H1 (cell line): ENCODE data around the gene AP4B1. TPM values are rescaled to one million over a fixed set of nuclear protein-coding genes. Genes with fewer than 3 reads are reported as not detected.

ENCODE experiments used
- BRCA1 ChIP-seq: IDR thresholded peaks from 2 replicates; pipeline ENCODE4 v1.6.1; 2012; ENCODE audit warnings: low read depth, low read length, improper control_type of control experiment
- CEBPB ChIP-seq: IDR thresholded peaks from 2 replicates; pipeline ENCODE4 v1.6.1; 2012; ENCODE audit warnings: low read depth, low read length
- HDAC2 ChIP-seq, 2 experiments: fragments of 300-600 bp in 1 of 2; sonication (generic) in 1 of 2; IDR thresholded peaks; 2 replicates each; pipeline ENCODE4 v1.6.1; 2011 to 2012; ENCODE audit warnings: low read depth in 2 of 2, low read length in 2 of 2, mild to moderate bottlenecking in 2 of 2, moderate library complexity in 2 of 2, borderline replicate concordance in 1 of 2, inconsistent platforms in 1 of 2
- KDM1A ChIP-seq: fragments of 200-600, 300-600 bp; sonication (generic); IDR thresholded peaks from 2 replicates; pipeline ENCODE4 v1.7.1; 2016; ENCODE audit warnings: mild to moderate bottlenecking, low read length, borderline replicate concordance
- MAFK ChIP-seq: IDR thresholded peaks from 2 replicates; pipeline ENCODE4 v1.6.1; 2012; ENCODE audit warnings: low read depth, mild to moderate bottlenecking, improper control_type of control experiment, low read length
- RAD21 ChIP-seq, 2 experiments: IDR thresholded peaks in 1 of 2; conservative IDR thresholded peaks in 1 of 2; 2 replicates each; pipeline ENCODE4 v1.6.1; 2011; ENCODE audit warnings: low read depth in 2 of 2, low read length in 2 of 2, improper control_type of control experiment in 1 of 2, inconsistent platforms in 1 of 2, mild to moderate bottlenecking in 1 of 2, moderate library complexity in 1 of 2
- SIN3A ChIP-seq, 2 experiments: IDR thresholded peaks in 1 of 2; conservative IDR thresholded peaks in 1 of 2; 2 replicates each; pipeline ENCODE4 v1.6.1; 2011 to 2012; ENCODE audit warnings: low read length in 2 of 2, improper control_type of control experiment in 1 of 2, low read depth in 1 of 2, mild to moderate bottlenecking in 1 of 2
- TCF12 ChIP-seq: IDR thresholded peaks from 2 replicates; pipeline ENCODE4 v1.6.1; 2011; ENCODE audit warnings: low read depth, mild to moderate bottlenecking, low read length
- ZNF274 ChIP-seq: IDR thresholded peaks from 2 replicates; pipeline ENCODE4 v1.7.0; 2012; ENCODE audit warnings: low read length, borderline replicate concordance; ENCODE audit errors: extremely low read depth
- polyA plus RNA-seq, 7 experiments: library from polyadenylated mRNA; depleted of rRNA in 3 of 7; stranded (reverse) in 5 of 7; unstranded in 2 of 7; fragments of >200 nt in 5 of 7; fragments of 200-250 nt in 2 of 7; gene quantifications; 1 replicate in 5 of 7; 2 replicates in 1 of 7; 4 replicates in 1 of 7; pipeline versions ENCODE4 v1.2.1 to v1.2.3, GENCODE V29; 2011 to 2013; ENCODE audit warnings: missing spikeins in 2 of 7, mixed read lengths in 2 of 7
- total RNA-seq: library from RNA; stranded (reverse); fragmentation: NEBNext Ultra II Directional; extraction: Animal tissue kit (Norgen Biotek cat#: 25700); gene quantifications from 2 replicates; pipeline ENCODE4 v1.2.1, GENCODE V29; 2021

The AP4B1 gene
- total and polyA plus RNA-seq, 2 of the 8 experiments (the other 6 are each of a cell fraction or from before 2014, with no cell fraction given): 8.9 to 9.0 TPM

DNA sequence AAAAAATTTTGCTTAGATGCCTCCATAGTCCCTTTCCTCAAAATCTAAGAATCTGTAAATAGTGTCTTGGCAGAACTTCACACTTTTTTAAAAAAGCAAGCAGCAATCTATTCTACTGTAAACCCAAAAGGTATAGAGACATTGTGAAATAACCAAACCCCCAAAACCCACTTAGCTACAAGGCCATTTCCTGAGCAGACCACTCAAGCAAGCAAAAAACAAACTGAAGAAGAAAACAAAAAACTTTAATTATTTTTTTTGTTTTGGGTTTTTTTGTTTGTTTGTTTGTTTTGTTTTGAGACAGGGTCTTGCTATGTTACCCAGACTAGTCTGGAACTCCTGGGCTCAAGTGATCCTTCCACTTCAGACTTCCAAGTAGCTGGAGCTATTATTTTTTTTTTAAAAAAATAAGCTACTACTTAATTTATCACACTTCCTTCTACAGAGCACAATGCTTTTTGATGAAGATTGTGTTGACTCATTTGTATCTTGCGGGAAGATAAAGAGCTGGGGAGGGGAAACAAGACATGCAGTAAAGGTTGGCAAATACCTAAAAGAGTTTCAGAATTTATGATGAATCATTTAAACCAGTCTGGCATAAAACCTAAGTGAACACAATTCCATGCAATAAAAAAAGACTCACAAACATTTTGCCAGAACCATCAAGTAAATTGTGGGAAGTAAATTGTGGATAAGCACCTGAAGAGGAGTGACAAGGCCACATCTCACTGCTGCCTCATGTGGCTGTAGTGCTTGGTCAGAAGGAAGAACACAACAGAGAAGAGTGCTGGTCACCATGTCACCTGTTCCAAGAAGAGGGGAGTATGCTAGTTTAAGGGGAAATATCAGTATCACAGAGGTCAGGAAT lies 30.4 kb downstream of the AP4B1 start (continued):
- TF ChIP-seq BRCA1: no peak
- TF ChIP-seq TCF12: no peak
- no peak for TF ChIP-seq ZNF274
- no peak for TF ChIP-seq CEBPB
- no peak for TF ChIP-seq MAFK
- no peak for TF ChIP-seq SIN3A (conservative IDR thresholded peaks at IDR 0.05 in 1 of 2, IDR thresholded peaks at IDR 0.05 in 1 of 2; ENCODE audit: low read depth in 1 of 2, low read length in 2 of 2)
- peak; percentile 28 to 41; a peak in 2 of 4 replicates for TF ChIP-seq RAD21 (IDR thresholded peaks at IDR 0.05 in 1 of 2, conservative IDR thresholded peaks at IDR 0.05 in 1 of 2; ENCODE audit: low read depth in 2 of 2, low read length in 2 of 2)
- TF ChIP-seq KDM1A: no peak
- TF ChIP-seq HDAC2 (IDR thresholded peaks at IDR 0.05; ENCODE audit: borderline replicate concordance in 1 of 2, low read depth in 2 of 2, low read length in 2 of 2): no peak
